Measurements from ENCODE around the gene GABRB2. TPM values are rescaled to one million over a fixed set of nuclear protein-coding genes. Genes with fewer than 3 reads are reported as not detected.

GABRB2 gene
- total and polyA plus RNA-seq, 2 experiments from 2014 or later, result 0.11 to 0.94 TPM

GRCh38 chr5:161562446-161562845 lies 15.9 kb upstream of the GABRB2 start (continued):
- TF ChIP-seq ZNF462 (CRISPR knock-in tag; IDR thresholded peaks at IDR 0.05) (no peak), REST (IDR thresholded peaks at IDR 0.05; ENCODE audit: unreplicated experiment) (no peak), CREB1 (CRISPR knock-in tag; IDR thresholded peaks at IDR 0.05; ENCODE audit: low read depth) (no peak), EZH2 (IDR thresholded peaks at IDR 0.05; ENCODE audit: low read depth, unreplicated experiment) (no peak), ZNF331 (CRISPR knock-in tag; IDR thresholded peaks at IDR 0.05; ENCODE audit: low read depth) (no peak), ETS1 (IDR thresholded peaks at IDR 0.05) (no peak), JUNB (IDR thresholded peaks at IDR 0.05; ENCODE audit: unreplicated experiment) (no peak), STAT1 (IDR thresholded peaks at IDR 0.05; ENCODE audit: unreplicated experiment) (no peak), POLR2AphosphoS5 (IDR thresholded peaks at IDR 0.05; ENCODE audit: low read depth) (no peak)

Data from GM23338 (cell line).